Stimulated activated CD4-positive, alpha-beta T cell treated with anti-CD3 and anti-CD28 coated beads, Interleukin-2, amount 100 ng/mL, for 24 hours (primary cell): Measurements from ENCODE around the gene ZCWPW1.
A peak's percentile ranks its signal among the peaks of the same experiment; 100 is the strongest.

ENCODE experiments used
- DNase-seq, 2 donors: peaks; one replicate each; pipeline ENCODE4 v3.0.0-alpha.2; 2020

Gene ZCWPW1

DNA sequence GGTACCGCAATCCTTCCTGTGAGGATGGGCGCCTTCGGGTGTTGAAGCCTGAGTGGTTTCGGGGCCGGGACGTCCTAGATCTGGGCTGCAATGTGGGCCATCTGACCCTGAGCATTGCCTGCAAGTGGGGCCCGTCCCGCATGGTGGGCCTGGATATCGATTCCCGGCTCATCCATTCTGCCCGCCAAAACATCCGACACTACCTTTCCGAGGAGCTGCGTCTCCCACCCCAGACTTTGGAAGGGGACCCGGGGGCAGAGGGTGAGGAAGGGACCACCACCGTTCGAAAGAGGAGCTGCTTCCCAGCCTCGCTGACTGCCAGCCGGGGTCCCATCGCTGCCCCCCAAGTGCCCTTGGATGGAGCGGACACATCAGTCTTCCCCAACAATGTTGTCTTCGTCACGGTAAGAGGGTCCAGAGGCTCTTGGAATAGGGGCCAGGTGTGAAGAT is 2.8 kb upstream of the ZCWPW1 start:
- DNase-seq: no peak

DNA sequence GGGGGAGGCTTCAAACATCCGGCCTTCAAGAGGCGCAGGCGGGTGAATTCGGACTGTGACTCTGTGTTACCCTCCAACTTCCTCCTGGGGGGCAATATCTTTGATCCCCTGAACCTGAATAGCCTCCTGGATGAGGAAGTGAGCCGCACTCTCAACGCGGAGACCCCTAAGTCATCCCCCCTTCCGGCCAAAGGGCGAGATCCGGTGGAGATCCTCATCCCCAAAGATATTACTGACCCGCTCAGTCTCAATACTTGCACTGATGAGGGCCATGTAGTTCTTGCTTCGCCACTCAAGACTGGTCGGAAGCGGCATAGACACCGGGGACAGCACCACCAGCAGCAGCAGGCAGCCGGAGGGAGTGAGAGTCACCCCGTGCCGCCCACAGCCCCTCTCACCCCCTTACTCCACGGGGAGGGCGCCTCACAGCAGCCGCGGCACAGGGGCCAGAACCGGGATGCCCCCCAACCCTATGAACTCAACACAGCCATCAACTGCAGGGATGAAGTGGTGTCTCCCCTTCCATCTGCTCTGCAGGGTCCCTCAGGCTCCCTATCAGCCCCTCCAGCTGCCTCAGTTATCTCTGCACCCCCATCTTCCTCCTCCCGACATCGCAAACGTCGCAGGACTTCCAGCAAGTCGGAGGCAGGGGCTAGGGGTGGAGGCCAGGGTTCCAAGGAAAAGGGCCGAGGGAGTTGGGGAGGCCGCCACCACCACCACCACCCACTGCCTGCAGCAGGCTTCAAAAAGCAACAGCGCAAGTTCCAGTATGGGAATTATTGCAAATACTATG is 2.2 kb upstream of the ZCWPW1 start:
- DNase-seq: peak; percentile 44 to 55

DNA sequence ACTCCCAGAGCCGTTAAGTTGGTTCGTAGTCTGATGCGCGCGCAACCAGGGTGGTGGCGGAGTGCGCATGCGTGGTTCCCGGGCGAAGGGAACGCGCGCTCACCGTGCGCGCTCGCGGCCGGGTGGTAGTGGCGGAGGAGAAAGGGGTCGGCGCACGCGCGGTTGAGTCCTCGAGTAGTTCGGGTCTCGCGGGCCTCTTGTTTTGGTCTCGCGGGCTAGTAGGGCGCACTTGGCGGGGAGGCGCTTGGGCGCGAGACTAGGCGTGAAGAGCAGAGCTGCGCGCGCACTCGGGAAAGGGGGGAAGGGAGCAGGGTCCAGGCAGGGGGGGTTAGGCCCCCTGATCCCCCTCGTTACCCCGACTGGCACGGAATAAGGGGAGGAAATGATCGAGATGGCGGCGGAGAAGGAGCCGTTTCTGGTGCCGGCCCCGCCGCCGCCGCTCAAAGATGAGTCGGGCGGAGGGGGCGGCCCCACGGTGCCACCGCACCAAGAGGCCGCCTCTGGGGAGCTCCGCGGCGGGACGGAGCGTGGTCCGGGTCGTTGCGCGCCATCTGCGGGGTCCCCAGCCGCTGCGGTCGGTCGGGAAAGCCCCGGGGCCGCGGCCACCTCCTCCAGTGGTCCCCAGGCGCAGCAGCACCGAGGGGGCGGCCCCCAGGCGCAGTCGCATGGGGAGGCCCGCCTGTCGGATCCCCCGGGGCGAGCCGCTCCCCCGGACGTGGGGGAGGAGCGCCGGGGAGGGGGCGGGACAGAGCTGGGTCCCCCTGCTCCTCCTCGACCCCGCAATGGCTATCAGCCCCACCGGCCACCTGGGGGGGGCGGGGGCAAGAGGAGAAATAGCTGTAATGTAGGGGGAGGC is 1.4 kb upstream of the ZCWPW1 start, which contains the start of gene MEPCE:
Gene MEPCE, plus strand, starts transcription at position 195 of the 856 bp plus-strand sequence. Its CDS starts 188 bp downstream, at position 383.
- peak; percentile 97 to 98 for DNase-seq

DNA sequence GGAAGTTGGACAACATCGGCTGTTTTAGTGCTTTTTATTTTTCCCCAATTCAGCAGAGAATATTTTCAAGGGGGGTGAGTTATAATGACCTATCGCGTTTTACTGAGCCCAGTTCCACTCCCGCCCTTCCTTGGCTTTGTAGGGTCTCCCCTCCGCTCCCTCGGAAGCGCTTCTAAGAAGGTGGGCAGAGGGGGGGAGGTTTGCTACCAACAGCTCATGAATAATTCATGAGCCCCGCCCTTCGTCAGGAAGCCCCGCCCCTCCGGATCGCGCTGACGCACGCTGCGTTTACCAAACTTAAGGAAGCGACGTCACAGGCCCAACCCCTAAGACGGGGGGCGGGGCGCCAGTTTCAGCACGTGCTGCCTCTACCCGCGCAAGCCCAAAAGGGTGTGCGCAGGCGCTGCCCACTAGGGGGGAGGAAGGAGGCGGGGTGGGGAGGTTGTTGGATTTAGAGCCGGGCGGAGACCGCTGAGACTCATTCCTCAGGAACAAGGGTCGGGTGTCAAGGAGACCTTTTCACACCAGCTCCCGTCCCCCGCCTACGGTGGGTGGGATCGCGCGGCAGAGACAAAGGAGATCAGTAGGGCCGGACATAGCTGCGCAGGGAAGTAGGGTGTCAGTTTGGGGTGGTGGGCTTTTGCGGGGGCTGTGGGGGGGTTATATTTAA is 599 bp upstream of the ZCWPW1 start:
- DNase-seq: peak; percentile 100

DNA sequence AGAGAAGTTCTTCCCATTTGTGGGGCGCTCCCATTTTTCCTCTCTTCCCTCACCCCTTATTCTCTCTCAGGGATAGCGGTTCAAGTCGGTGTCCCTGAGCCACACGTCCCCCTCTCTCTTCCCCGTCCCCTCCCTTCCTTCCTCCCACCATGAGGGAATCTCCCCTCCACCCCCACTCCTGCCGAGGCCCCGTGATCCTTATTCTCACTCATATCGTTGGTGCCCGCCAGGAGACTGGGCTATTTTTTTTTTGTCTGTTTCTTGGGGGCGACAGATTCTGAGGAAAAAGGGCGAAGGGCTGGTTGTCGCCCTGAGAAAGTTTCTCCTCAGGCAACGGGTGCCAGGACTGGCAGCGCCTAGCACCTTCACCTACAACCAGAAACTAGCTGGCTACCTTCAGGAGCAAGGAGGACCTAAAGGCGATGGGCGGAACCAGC is 723 bp downstream of the ZCWPW1 start:
- DNase-seq: no peak

DNA sequence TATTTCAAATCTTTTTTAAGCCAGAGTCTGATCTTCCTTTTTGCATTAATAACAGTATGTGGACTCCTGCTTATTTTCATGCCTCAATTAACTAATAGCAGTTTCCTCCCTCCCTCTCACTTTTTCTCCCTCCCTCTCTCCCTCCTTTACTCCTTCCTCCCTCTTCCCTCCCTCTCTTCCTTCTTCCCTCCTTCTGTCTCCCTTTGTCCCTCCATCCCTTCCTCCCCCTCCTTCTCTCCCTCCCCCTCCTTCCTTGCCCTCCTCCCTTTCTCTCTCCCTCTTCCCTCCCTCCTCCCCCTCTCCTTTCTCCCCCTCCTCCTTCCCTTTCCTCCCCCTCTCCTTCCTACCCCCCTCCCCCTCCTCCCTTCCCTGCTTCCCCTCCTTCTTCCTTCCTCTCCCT is 2.0 kb downstream of the ZCWPW1 start:
- DNase-seq: no peak

DNA sequence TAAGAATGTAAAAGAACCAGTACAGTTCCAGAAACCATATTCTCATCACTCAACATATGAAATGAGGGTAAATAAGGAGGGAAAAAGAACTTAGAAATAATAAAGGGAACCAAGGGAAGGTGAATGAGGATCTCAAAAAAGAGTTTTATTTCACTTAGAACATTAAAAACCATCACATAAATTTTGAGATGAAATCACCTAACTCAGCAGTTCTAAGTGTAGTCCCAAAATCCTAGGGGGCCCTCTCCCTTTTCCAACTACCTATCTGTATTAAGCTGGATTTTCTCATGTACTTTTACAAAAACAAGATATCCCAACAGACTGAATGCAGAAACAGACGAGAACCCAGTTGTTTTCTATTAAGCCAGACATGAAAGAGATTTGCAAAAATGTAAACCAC is 3.2 kb downstream of the ZCWPW1 start:
- DNase-seq: no peak

DNA sequence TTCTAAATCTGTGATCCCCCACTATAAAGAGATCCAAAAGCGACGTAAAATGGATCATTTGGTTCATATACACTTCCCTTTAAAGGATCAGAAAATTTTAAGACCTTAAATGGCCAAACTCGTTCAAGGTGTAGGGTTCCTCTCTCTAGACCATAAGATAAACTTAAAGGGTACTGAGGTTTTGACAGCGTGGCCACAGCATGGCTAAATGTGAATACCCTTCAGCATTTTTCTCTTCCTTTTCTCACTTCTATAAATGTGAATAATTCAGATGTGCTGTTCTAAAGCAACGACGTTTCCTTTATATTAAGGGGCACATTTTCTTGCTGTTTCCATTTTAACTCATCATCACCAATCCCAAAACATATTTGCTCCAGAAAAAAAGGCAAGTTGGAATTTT is 5.2 kb downstream of the ZCWPW1 start:
- no peak for DNase-seq

DNA sequence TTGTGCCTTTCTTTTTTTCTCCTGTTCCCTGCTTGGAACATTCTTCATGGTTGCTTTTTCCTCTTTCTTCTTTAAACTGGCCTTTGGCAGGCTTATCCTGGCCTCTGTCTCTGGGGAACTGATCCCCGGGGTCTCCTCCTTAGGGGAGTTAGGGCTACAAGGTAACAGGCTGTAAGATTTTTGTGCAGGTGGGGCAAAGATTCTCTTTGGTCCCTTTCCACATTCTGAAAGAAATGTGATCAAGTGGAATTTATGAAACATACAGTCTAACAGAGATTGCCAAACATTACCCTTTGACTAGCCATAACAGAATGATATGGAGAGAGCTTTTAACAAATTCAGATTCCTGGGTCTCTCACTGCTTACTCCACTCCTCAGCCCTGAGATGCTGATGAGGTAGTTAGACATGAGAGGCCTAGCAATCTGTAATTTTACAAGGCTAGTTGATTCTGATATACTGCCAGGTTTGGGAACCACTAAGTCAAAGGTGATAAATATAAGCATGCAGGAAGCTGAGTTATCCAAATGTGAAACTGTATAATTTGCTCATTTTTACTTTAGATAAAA is 8.8 kb downstream of the ZCWPW1 start:
- no peak for DNase-seq

DNA sequence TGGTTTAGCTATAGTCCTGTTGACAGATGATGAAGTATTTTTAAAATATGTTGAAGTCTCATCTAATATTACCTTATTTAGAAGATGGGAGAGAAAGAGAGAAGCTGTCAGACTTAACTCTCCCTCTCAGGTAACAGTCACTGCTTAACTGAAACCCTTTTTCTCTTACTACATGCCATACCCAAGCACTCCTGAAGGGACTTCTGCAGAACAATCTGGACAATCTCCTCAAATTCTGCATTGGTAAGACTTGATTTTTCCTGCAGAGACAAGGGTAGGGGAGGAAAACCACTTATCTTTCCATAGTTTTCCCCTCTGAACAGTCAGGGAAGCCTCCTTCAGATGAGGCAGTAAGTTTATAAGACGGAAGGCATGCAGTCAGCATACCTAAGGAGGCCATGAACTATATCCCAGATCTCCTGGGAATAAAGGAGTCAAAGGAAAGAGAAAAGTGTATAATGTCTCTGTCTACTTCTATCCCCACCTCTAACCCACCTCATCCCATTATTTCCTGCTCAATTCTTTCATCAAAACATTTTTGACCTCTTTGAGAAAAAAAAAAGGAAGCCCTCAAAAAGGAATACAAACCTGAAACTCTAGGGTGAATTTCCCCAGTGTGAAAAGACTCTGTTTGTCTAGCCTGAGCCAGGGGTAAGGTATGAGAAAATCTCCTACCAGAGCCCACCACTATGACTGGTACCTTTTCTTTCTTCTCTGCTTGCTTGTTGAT is 9.4 kb downstream of the ZCWPW1 start:
- no peak for DNase-seq

DNA sequence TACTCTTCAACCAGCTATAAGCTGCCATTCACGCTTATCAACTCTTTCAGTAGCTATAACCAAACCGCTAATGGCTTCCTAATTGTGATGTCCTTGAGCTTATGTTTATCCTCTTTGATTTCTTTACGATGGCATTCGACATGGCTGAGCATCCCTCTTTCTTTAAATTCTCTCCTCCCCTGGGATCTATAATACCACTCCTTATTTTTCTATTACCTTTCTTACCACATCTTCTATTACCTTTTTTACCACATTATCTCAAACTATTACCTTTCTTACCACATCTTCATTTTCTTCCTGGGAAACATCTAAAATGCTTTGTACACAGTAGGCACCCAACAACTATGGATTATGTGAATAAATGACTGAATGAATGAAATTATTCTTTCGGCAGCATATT is 13.1 kb downstream of the ZCWPW1 start:
- no peak for DNase-seq

DNA sequence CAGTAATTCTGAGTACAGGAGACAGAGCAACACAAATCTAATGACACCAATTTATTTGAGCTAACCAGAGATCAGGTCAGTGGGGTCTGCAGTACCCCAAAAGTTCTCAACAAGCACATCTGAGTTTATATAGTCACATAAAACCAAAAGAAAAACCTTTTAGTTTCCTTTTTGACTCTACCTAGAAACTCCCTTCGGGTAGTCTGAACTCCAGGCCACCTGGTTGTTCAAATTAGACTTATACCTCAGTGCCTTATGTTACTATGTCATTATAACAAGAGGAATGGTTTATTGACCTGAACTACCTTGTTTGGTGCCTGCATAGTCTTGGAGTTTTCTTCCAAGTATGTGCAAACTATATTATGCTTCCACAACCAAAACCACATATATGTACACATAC is 14.6 kb downstream of the ZCWPW1 start:
- DNase-seq: no peak

DNA sequence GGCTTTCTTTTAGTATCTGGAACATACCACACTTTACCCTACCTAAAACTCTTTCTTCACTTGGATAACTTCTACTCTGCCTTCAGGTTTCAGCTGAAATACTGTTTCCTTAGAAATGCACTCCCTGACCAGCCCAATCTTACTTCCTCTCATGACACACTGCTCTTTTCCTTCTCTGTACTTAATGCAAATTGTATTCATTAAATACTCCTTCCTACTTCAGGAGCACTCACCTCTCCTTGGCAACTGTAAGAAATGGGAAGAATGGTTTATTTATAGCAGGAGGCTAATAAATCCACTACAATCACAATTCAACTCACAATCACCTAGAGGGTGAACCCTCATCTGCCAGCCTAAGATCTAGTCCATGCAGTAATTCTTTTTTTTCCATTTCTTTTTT is 15.2 kb downstream of the ZCWPW1 start:
- no peak for DNase-seq

DNA sequence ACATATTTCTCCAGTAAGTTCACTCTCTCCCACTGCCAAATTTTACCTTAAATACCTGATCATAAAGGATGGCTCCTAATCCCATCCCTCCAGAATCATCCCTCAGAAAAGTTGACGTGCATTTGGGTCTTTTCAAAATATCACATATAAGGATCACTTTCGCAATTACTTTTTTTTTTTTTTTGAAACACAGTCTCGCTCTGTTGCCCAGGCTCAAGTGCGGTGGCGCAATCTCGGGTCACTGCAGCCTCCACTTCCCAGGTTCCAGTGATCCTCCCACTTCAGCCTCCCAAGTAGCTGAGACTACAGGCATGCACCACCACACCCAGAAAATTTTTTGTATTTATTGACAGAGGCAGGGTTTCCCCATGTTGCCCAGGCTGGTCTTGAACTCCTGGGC is 17.4 kb downstream of the ZCWPW1 start:
- DNase-seq: no peak

DNA sequence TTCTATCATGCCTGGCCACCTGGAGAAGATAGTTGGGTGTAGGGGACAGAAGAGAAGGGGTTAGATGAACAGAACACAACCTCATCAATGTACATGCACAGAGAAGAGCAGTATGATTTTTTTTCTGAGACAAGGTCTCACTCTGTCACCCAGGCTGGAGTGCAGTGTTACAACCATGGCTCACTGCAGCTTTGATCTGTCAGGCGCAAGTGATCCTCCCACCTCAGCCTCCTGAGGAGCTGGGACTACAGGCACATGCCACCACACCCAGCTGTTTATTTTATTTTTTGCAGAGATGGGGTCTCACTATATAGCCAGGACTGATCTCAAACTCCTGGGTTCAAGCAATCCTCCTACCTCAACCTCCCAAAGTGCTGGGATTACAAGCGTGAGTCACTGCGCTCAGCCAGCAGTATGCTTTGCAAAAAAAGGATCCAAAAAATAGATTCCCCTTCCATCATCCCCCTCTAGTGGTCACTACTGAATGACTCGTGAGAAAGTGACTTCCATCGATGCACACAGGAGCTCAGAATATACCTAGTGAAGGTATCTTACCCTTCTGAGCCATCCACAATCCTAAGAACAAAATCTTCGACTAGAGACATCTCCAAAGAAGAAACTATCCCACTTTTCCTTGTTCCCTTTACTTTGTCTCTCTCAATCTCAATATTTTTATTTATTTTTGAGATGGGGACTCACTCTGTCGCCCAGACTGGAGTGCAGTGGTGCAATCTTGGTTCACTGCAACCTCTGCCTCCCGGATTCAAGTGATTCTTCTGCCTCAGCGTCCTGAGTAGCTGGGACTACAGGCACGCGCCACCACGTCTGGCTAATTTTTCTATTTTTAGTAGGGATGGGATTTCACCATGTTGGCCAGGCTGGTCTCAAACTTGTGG is 21.0 kb downstream of the ZCWPW1 start:
- peak; percentile 33 to 46 for DNase-seq

DNA sequence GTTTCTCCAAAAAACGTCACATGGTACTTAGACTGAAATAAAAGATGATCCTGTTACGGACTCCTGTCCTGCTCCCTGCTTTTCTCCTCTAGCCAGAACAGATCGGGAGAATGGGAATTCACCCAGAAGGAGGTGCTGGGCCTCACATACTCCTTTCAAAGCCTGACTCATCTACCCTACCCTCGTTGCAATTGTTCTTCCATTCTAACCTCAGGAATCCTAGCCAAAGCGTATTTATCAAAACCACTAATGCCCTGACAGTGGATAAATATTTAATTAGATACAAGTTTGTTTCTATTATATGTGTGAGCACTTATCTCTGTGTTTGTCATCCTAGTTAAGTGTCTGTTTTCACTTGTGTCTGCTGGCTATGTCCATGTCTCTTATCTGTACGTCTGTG is 21.7 kb downstream of the ZCWPW1 start:
- DNase-seq: no peak

DNA sequence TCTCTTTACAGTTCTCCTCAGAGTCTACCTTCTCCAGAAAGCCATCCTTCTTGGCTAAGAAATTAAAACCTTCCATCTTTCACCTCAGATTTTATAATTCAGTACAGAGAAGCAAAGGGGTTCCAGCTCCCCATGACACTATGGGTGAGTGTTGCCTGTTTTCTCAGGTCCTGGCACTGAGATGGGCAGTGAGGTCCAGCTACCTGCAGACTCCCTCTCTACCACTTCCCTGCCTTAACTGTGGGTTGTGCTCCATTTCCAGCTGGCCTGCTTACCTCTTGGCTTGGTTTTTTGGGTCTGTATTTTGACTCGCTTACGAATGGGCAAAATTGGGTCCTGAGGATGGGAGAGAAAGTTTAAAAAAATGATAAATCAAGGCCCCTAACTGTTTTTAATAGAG is 26.3 kb downstream of the ZCWPW1 start:
- no peak for DNase-seq

DNA sequence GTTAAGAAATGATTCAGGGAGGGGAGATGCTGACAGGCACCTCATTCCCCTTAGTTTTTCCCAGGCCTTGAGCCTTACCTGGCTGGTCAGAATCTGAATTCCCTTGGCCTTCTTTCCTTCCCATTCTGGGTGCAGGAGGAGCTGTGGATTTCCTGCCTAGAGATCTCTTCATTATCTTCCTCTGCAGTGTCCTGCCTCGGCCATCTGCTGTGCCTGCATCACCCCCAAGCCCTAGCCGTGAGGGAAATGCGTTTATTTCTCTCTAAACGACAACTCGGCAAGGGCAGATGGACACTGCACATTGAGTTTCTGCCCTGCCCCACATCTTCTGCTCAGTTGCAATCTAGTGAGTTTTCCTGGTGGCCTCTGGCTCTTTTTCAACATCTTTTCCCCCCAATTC is 26.7 kb downstream of the ZCWPW1 start:
- no peak for DNase-seq

DNA sequence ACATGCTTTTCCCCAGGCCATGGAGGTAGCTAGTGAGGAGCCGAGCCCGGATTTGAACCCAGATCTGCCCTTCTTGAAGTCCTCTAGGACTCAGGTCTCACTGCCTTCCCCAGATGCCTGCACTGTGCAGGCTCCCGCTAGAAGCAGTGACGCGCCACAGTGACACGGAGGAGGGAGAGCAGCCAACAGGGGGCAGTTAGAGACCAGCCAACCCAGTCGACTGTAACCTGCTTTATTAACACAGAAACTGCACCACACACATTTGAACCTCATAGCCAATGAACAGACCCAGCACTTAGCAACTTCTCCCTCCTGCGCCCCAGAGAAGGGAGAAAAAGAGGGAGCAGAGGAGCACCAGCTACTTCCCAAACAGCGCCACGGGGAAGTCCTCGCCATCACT is 27.8 kb downstream of the ZCWPW1 start:
- DNase-seq: no peak

DNA sequence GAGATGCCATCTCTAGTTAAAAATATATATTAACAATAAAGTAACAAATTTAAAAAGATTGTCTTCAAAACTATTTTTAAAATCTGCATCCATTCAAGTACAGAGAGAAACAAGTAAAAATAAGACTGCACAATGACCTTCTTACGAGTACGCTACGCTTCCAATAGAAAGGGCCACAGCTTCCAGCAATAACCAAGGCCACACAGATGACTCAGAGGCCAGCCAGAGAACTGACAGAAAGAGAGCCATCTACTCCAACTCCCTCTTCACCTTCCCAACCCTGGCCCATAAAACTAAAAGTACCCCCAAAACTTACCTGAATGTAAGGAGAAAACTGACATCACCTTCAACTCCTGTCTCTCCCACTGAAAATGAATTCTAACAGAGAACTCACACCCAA is 28.5 kb downstream of the ZCWPW1 start:
- DNase-seq: no peak

DNA sequence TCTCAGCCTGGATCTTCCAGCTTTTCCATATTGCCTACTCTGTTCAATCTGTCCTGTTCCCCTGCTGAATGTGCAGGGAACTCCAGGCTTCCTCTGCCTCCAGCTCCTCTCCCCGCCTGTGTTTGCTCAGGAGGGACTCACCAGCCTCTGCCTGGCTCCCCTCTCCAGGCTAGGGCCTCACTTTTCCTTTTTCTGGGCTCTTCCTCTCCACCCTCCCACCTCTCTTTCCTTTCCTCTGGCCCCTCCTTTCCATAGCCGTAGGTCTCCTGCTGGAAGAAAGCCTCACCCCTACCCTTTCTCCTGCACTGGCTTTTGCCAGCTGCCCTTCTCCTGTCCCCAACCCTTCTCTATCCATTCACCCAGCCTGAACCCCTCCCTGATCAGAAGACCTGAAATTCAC is 30.3 kb downstream of the ZCWPW1 start:
- DNase-seq: no peak
